Frontal cortex (tissue), 4 donors: ENCODE results near the gene FAM124A. TPM values are rescaled to one million over a fixed set of nuclear protein-coding genes. Genes with fewer than 3 reads are reported as not detected.
A peak's percentile ranks its signal among the peaks of the same experiment; 100 is the strongest.

Source experiments
- DNase-seq, 2 donors: peaks; one replicate each; pipeline ENCODE4 v3.0.0; 2012; ENCODE audit warnings: low spot score in 2 of 2
- FAIRE-seq: peaks from 2 replicates; lab custom pipeline; 2012; peaks lifted over from hg19 to GRCh38; lab: Jason Lieb, UNC
- total RNA-seq: library from RNA; depleted of rRNA; stranded (reverse); fragments of >200 nt; gene quantifications from one replicate; pipeline ENCODE4 v1.2.3, GENCODE V29; 2014
- donor health status: control.
- donor health status: control.
- donor health status: control.

Gene FAM124A
- 8.6 TPM for total RNA-seq

GRCh38 chr13:51222037-51222685 lies at the start of gene FAM124A:
FAM124A (plus strand) TSS chr13:51222398; CDS start chr13:51222502, 104 bp downstream.
- peak; percentile 75 to 82 for DNase-seq
- FAIRE-seq, result no peak

- no peak for FAIRE-seq
- DNase-seq, result no peak
Measured at GRCh38 chr13:51175021-51175420, 47.2 kb upstream of the FAM124A start.

GRCh38 chr13:51175639-51176038 lies 46.6 kb upstream of the FAM124A start:
- DNase-seq (no peak), FAIRE-seq (no peak)

- no peak for FAIRE-seq
- DNase-seq, result no peak
Measured at GRCh38 chr13:51177188-51177587, 45.0 kb upstream of the FAM124A start.

GRCh38 chr13:51178456-51179074 lies 43.6 kb upstream of the FAM124A start:
- FAIRE-seq (no peak), DNase-seq (no peak)

GRCh38 chr13:51179432-51179971 lies 42.7 kb upstream of the FAM124A start:
- DNase-seq, result no peak
- no peak for FAIRE-seq

GRCh38 chr13:51180853-51181511 lies 41.2 kb upstream of the FAM124A start:
- DNase-seq (no peak), FAIRE-seq (no peak)

- no peak for DNase-seq
- FAIRE-seq, result no peak
Measured at GRCh38 chr13:51181786-51182383, 40.3 kb upstream of the FAM124A start.

- no peak for FAIRE-seq
Measured at GRCh38 chr13:51191743-51192142, 30.5 kb upstream of the FAM124A start.

GRCh38 chr13:51192348-51192747 lies 29.9 kb upstream of the FAM124A start:
- DNase-seq (no peak), FAIRE-seq (no peak)

More at GRCh38 chr13:51191743-51192142, 30.5 kb upstream of the FAM124A start:
- DNase-seq, result no peak

GRCh38 chr13:51193387-51193786 lies 28.8 kb upstream of the FAM124A start:
- FAIRE-seq, result no peak

GRCh38 chr13:51194942-51195341 lies 27.3 kb upstream of the FAM124A start:
- FAIRE-seq, result no peak
- no peak for DNase-seq

More at GRCh38 chr13:51193387-51193786, 28.8 kb upstream of the FAM124A start:
- no peak for DNase-seq

- no peak for FAIRE-seq
- DNase-seq, result no peak
Measured at GRCh38 chr13:51201886-51202285, 20.3 kb upstream of the FAM124A start.

- FAIRE-seq (no peak), DNase-seq (no peak)
Measured at GRCh38 chr13:51202477-51203046, 19.6 kb upstream of the FAM124A start.

- no peak for FAIRE-seq
- no peak for DNase-seq
Measured at GRCh38 chr13:51206584-51206983, 15.6 kb upstream of the FAM124A start.

- no peak for DNase-seq
- no peak for FAIRE-seq
Measured at GRCh38 chr13:51207881-51208280, 14.3 kb upstream of the FAM124A start.

GRCh38 chr13:51208716-51209115 lies 13.5 kb upstream of the FAM124A start:
- no peak for FAIRE-seq
- DNase-seq, result no peak

GRCh38 chr13:51211910-51212309 lies 10.3 kb upstream of the FAM124A start:
- FAIRE-seq, result no peak
- no peak for DNase-seq

GRCh38 chr13:51212758-51213157 lies 9.4 kb upstream of the FAM124A start:
- DNase-seq (no peak), FAIRE-seq (no peak)

- FAIRE-seq, result no peak
- no peak for DNase-seq
Measured at GRCh38 chr13:51213173-51213728, 8.9 kb upstream of the FAM124A start.
